SH-SY5Y (cell line): Measurements from ENCODE around the gene ZNF396.

ENCODE experiments used
- GATA2 ChIP-seq: IDR thresholded peaks from 2 replicates; pipeline ENCODE4 v1.6.1; 2011; ENCODE audit warnings: mild to moderate bottlenecking, low read depth, low read length
- GATA3 ChIP-seq: IDR thresholded peaks from 2 replicates; pipeline ENCODE4 v1.6.1; 2011; ENCODE audit warnings: low read depth, mild to moderate bottlenecking, low read length, moderate library complexity

DNA sequence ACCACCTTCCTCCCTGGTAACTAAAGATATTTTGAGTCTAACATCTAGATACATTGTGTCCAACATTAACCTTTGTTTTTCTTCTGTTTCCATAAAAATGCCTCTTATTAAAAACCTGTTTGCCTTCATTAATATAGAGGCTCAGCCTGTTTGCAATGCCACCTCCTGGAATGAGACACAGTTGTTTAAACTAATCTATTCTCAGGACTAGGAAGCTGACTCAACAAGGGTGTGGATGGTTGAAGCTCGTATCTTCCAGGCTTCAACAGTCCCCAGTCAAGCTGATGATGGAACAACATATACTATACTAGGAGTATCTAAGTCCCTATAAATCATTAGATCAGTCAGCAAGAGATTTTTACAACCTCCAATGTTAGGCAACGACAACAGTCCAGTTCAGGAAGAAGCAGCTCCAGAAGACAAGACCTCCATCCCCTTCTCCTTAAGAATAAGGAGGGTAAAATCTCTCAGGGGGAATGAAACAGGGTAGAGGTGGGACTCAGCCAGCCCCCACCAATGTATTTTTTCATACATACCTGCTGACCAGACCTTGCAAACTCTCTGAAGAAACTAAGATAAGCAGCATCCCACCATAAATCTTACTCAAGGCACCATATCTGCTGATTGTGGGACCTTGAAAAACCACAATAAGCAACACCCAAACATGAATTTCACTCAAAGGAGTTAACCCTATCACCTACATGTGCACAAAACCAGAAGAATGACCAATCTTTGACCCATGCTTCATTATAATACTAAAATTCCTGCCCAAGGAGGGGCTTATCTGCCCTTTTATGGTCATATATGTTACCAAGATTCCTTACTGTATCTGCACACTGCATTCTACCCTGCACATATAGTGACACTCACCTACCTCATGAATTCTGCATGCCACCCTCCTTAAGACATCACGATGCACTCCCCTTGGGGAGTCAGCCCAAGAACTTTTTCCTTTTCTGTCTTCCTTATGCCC is 54.4 kb downstream of the ZNF396 start:
- TF ChIP-seq GATA3: no peak
- TF ChIP-seq GATA2: no peak
